ENCODE results near the gene GAREM1. TPM values are rescaled to one million over a fixed set of nuclear protein-coding genes. Genes with fewer than 3 reads are reported as not detected.

Gene GAREM1
- total and polyA plus RNA-seq, 2 donors (not counting 3 experiments of a cell fraction or from before 2014, with no cell fraction given) = 0.69 to 1.0 TPM

DNA sequence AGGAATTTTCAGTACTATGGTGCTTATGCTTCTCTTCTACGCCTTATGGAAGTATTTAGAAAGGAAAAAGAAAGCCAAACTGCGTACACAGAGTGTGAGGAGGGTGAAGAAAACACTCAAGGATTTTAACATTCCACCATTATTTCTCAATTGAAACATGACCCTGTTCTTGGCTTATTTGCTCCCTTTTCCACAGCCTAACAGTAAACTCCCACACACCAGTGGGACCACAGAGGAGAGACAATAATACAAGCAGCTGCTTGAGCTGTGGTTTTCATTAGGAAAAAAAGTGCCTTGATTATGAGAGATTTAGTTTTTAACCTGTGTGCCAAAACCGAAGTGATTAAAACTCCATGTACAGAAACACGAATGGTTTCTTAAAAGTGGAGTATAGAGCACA, 146.5 kb downstream of the GAREM1 start:
- BruUV-seq (replicated peaks) = no TSS peak
- intact Hi-C loops (cut with micrococcal nuclease) = no loop called here
- TF ChIP-seq, protein P1, sequence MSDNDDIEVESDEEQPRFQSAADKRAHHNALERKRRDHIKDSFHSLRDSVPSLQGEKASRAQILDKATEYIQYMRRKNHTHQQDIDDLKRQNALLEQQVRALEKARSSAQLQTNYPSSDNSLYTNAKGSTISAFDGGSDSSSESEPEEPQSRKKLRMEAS (IDR thresholded peaks at IDR 0.05; ENCODE audit: insufficient read depth, insufficient read length) = no peak
- H3K9ac ChIP-seq (replicated peaks; ENCODE audit: extremely low read depth, insufficient read depth, low read length) = no peak overlapping the region
- no peak overlapping the region for H3K4me3 ChIP-seq (replicated peaks in 1 of 3; ENCODE audit: insufficient read depth in 1 of 3, low read depth in 1 of 3, low read length in 3 of 3)
- no peak for FAIRE-seq
- ChIA-PET POLR2A (no interaction called here), CTCF (no interaction called here)
- peaks cover 0 to 2% of the 10 kb centered on the region in 2 experiments for H3K27me3 ChIP-seq (ENCODE audit: control insufficient read depth in 2 of 2, insufficient read depth in 2 of 2, low read length in 2 of 2)
- no peak for DNase-seq (ENCODE audit: low read depth, low spot score)
- no peak overlapping the region for H3K4me2 ChIP-seq (ENCODE audit: insufficient read depth, low read length)
- dilution Hi-C loops (cut with MboI; ENCODE audit: extremely low pct_ligation_motif_present, low sequenced_read_pairs) = no loop called here
- H3K36me3 ChIP-seq (ENCODE audit: control insufficient read depth in 2 of 2, extremely low read depth in 1 of 2, insufficient read depth in 2 of 2, low read length in 2 of 2) = no peaks in the 10 kb centered on the region
- H2AFZ ChIP-seq (ENCODE audit: low read depth, low read length) = no peak overlapping the region
- no peaks in the 10 kb centered on the region for H3K79me2 ChIP-seq (ENCODE audit: control insufficient read depth, insufficient read depth, low read length)
- H3K9me1 ChIP-seq (replicated peaks; ENCODE audit: control insufficient read depth, extremely low read depth, insufficient read depth, low read length) = no peaks in the 10 kb centered on the region
- no peaks in the 10 kb centered on the region for H3K4me1 ChIP-seq (ENCODE audit: control insufficient read depth, extremely low read depth, insufficient read depth, low read length)
- H3K27ac ChIP-seq (ENCODE audit: insufficient read depth, low read depth, low read length) = no peak overlapping the region
- H4K20me1 ChIP-seq (replicated peaks; ENCODE audit: control insufficient read depth, extremely low read depth, insufficient read depth, low read length) = no peaks in the 10 kb centered on the region
- no peaks in the 10 kb centered on the region for H3K9me3 ChIP-seq (replicated peaks; ENCODE audit: control insufficient read depth, insufficient read depth, low read length)

DNA sequence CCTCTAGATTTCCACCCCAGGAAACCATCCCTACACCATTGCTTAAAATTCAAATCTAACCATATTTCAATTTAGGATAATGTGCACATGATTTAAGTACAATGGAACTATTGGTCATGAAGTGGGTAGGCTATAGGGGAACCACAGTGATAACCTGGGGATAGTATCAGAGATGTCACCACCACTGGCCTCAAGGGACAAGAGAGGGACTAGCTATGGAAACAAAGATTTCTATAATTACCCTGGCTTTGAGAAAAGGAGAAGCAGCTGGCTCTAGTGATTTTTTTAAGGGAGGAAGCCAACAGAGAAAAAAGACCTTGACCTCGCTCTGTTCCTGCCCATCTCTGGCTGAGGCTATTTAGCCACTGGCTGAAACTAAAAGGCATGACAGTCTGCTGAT, 148.9 kb downstream of the GAREM1 start:
- H3K36me3 ChIP-seq (ENCODE audit: control insufficient read depth in 2 of 2, extremely low read depth in 1 of 2, insufficient read depth in 2 of 2, low read length in 2 of 2) = no peaks in the 10 kb centered on the region
- H3K79me2 ChIP-seq (ENCODE audit: control insufficient read depth, insufficient read depth, low read length) = no peaks in the 10 kb centered on the region
- H3K4me2 ChIP-seq (ENCODE audit: insufficient read depth, low read length) = no peak overlapping the region
- H3K9ac ChIP-seq (replicated peaks; ENCODE audit: extremely low read depth, insufficient read depth, low read length) = no peak overlapping the region
- ChIA-PET CTCF (interaction anchor here (1.4 kb wide), 1 partner anchor 10 kb away, joined by 3 read pairs; no protein-coding TSS in a partner anchor), POLR2A (no interaction called here)
- no peak overlapping the region for H3K27ac ChIP-seq (ENCODE audit: insufficient read depth, low read depth, low read length)
- DNase-seq (ENCODE audit: low read depth, low spot score) = no peak
- no peak overlapping the region for H3K4me3 ChIP-seq (replicated peaks in 1 of 3; ENCODE audit: insufficient read depth in 1 of 3, low read depth in 1 of 3, low read length in 3 of 3)
- H2AFZ ChIP-seq (ENCODE audit: low read depth, low read length) = no peak overlapping the region
- no peak for TF ChIP-seq JUN (IDR thresholded peaks at IDR 0.05; ENCODE audit: borderline replicate concordance, insufficient read depth, insufficient read length, low read depth)
- TF ChIP-seq FOS (IDR thresholded peaks at IDR 0.05; ENCODE audit: borderline replicate concordance, insufficient read depth, low read length) = no peak
- TF ChIP-seq GATA2 (IDR thresholded peaks at IDR 0.05; ENCODE audit: insufficient read depth, insufficient read length, low read depth, low read length) = no peak
- no peak for TF ChIP-seq POLR2A (IDR thresholded peaks at IDR 0.05; ENCODE audit: low read depth, low read length)
- TF ChIP-seq, protein P1 (IDR thresholded peaks at IDR 0.05; ENCODE audit: insufficient read depth, insufficient read length) = no peak
- no peak for TF ChIP-seq MYC (IDR thresholded peaks at IDR 0.05; ENCODE audit: low read depth, low read length)
- TF ChIP-seq, protein P2, sequence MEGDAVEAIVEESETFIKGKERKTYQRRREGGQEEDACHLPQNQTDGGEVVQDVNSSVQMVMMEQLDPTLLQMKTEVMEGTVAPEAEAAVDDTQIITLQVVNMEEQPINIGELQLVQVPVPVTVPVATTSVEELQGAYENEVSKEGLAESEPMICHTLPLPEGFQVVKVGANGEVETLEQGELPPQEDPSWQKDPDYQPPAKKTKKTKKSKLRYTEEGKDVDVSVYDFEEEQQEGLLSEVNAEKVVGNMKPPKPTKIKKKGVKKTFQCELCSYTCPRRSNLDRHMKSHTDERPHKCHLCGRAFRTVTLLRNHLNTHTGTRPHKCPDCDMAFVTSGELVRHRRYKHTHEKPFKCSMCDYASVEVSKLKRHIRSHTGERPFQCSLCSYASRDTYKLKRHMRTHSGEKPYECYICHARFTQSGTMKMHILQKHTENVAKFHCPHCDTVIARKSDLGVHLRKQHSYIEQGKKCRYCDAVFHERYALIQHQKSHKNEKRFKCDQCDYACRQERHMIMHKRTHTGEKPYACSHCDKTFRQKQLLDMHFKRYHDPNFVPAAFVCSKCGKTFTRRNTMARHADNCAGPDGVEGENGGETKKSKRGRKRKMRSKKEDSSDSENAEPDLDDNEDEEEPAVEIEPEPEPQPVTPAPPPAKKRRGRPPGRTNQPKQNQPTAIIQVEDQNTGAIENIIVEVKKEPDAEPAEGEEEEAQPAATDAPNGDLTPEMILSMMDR (IDR thresholded peaks at IDR 0.05; ENCODE audit: extremely low read depth in 1 of 2, insufficient read depth in 1 of 2, low read depth in 1 of 2, low read length in 2 of 2) = no peak
- no peak for TF ChIP-seq EZH2 (IDR thresholded peaks at IDR 0.05; ENCODE audit: borderline replicate concordance, low read depth, low read length, severe bottlenecking)
- dilution Hi-C loops (cut with MboI; ENCODE audit: extremely low pct_ligation_motif_present, low sequenced_read_pairs) (no loop called here), intact Hi-C loops (cut with micrococcal nuclease) (no loop called here)
- H3K4me1 ChIP-seq (ENCODE audit: control insufficient read depth, extremely low read depth, insufficient read depth, low read length) = no peaks in the 10 kb centered on the region
- H3K9me3 ChIP-seq (replicated peaks; ENCODE audit: control insufficient read depth, insufficient read depth, low read length) = no peaks in the 10 kb centered on the region
- no TSS peak for BruUV-seq (replicated peaks)
- H4K20me1 ChIP-seq (replicated peaks; ENCODE audit: control insufficient read depth, extremely low read depth, insufficient read depth, low read length) = no peaks in the 10 kb centered on the region
- FAIRE-seq = no peak
- no peaks in the 10 kb centered on the region for H3K9me1 ChIP-seq (replicated peaks; ENCODE audit: control insufficient read depth, extremely low read depth, insufficient read depth, low read length)
- H3K27me3 ChIP-seq (ENCODE audit: control insufficient read depth in 2 of 2, insufficient read depth in 2 of 2, low read length in 2 of 2) = peaks cover 0 to 2% of the 10 kb centered on the region in 2 experiments

Data from endothelial cell of umbilical vein (primary cell).